ENCODE data around the gene MGAT4B. TPM values are rescaled to one million over a fixed set of nuclear protein-coding genes. Genes with fewer than 3 reads are reported as not detected.
A peak's percentile ranks its signal among the peaks of the same experiment; 100 is the strongest.

Gene MGAT4B
- total and polyA plus RNA-seq, 2 of the 13 experiments (the other 11 are each of a cell fraction or from before 2014, with no cell fraction given), result 93.5 to 130 TPM

- no peak for TF ChIP-seq ZIK1 (CRISPR knock-in tag; IDR thresholded peaks at IDR 0.05; ENCODE audit: borderline replicate concordance, low read depth)
- TF ChIP-seq ZEB1 (IDR thresholded peaks at IDR 0.05; ENCODE audit: insufficient replicate concordance, low read depth), result no peak
- no peak for TF ChIP-seq BHLHE40 (IDR thresholded peaks at IDR 0.05; ENCODE audit: low read length)
- TF ChIP-seq ZBTB1 (CRISPR knock-in tag; IDR thresholded peaks at IDR 0.05; ENCODE audit: borderline replicate concordance), result no peak
- no peak for TF ChIP-seq HMG20A (CRISPR knock-in tag; IDR thresholded peaks at IDR 0.05; ENCODE audit: borderline replicate concordance)
- TF ChIP-seq ZNF503 (CRISPR knock-in tag; IDR thresholded peaks at IDR 0.05), result no peak
- TF ChIP-seq ZNF530 (CRISPR knock-in tag; IDR thresholded peaks at IDR 0.05; ENCODE audit: low read depth), result no peak
- no peak for TF ChIP-seq ZFP82 (CRISPR knock-in tag; IDR thresholded peaks at IDR 0.05; ENCODE audit: borderline replicate concordance)
- TF ChIP-seq ZNF274 (CRISPR knock-in tag; IDR thresholded peaks at IDR 0.05), result peak; percentile 71; the same call in 1 of the 2 replicates
- TF ChIP-seq HNF1A (IDR thresholded peaks at IDR 0.05; ENCODE audit: low read depth), result no peak
- TF ChIP-seq HNF1A (CRISPR knock-in tag; IDR thresholded peaks at IDR 0.05; ENCODE audit: borderline replicate concordance), result no peak
- TF ChIP-seq RNF2 (conservative IDR thresholded peaks at IDR 0.05; ENCODE audit: low read depth), result 0 out of 2 replicates have a peak, but pooled peaks have one; percentile 22
- peak; percentile 12; the same call in 1 of the 2 replicates for TF ChIP-seq ZNF768 (CRISPR knock-in tag; IDR thresholded peaks at IDR 0.05)
- no peak for TF ChIP-seq GPBP1L1 (CRISPR knock-in tag; IDR thresholded peaks at IDR 0.05)
- TF ChIP-seq ZNF12 (CRISPR knock-in tag; IDR thresholded peaks at IDR 0.05), result no peak
- TF ChIP-seq SKI (IDR thresholded peaks at IDR 0.05; ENCODE audit: partially characterized antibody), result no peak
- TF ChIP-seq HNRNPK (IDR thresholded peaks at IDR 0.05; ENCODE audit: low read depth, low read length, poor library complexity, severe bottlenecking), result peak; percentile 17
- TF ChIP-seq SCMH1 (CRISPR knock-in tag; IDR thresholded peaks at IDR 0.05; ENCODE audit: borderline replicate concordance), result no peak
- 0 out of 2 replicates have a peak, but pooled peaks have one; percentile 77 for TF ChIP-seq ZFYVE20 (CRISPR knock-in tag; IDR thresholded peaks at IDR 0.05; ENCODE audit: borderline replicate concordance, low read depth)
Measured at GRCh38 chr5:179805529-179806249, 977 bp downstream of the MGAT4B start (continued).

All from HepG2 (cell line).